Subcutaneous adipose tissue (tissue), 4 donors: ENCODE measurements around the gene CYP2S1. TPM values are rescaled to one million over a fixed set of nuclear protein-coding genes. Genes with fewer than 3 reads are reported as not detected.

Source experiments
- total RNA-seq, 4 donors: library from RNA; depleted of rRNA; stranded (reverse); fragments of >200 nt; gene quantifications; one replicate each; pipeline ENCODE4 v1.1.0, GENCODE V29; 2016
- TF ChIP-seq, protein P1 (sequence below): fragments of 450-650 bp; IDR thresholded peaks from one replicate; pipeline ENCODE4 v1.5.1; 2016; ENCODE audit warnings: low read depth, mild to moderate bottlenecking, control low read depth, antibody characterized with exemption, moderate library complexity

Gene CYP2S1, protein sequence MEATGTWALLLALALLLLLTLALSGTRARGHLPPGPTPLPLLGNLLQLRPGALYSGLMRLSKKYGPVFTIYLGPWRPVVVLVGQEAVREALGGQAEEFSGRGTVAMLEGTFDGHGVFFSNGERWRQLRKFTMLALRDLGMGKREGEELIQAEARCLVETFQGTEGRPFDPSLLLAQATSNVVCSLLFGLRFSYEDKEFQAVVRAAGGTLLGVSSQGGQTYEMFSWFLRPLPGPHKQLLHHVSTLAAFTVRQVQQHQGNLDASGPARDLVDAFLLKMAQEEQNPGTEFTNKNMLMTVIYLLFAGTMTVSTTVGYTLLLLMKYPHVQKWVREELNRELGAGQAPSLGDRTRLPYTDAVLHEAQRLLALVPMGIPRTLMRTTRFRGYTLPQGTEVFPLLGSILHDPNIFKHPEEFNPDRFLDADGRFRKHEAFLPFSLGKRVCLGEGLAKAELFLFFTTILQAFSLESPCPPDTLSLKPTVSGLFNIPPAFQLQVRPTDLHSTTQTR
- total RNA-seq: 1 to 10 TPM; 1.9 to 5.6 (median 3.3) TPM

DNA sequence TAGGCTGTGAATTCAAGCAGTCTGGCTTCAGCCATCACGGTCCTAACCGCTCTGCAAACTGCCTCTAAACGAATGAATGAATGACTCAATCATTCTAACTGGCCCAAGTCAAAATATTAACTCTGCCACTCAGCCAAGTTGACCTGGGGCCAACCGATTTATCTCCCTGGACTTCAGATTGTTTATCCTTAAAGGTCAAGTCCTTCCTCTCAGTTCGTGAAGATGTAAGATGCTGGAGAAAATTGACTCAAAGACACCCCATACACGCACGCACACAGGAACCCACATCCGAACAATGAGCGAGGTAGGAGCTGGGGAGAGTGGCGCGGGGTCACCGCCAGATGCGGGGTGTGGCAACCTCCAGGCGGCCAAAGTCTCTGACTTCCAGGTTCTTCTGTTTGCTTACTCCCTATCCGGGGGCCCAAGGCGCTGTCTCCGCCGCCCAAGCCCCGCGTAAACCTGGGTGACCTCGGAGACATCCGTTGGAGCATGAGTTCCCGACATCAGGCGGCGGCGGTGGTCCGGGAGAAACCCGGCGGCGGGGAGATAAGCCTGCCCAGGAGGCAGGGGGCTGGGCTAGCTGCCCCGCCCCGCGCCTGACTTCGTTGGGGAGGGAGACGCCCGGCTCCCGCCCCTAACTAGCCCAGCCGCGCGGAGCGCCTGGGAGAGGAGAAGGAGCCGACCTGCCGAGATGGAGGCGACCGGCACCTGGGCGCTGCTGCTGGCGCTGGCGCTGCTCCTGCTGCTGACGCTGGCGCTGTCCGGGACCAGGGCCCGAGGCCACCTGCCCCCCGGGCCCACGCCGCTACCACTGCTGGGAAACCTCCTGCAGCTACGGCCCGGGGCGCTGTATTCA is at the start of gene CYP2S1:
Gene CYP2S1, plus strand, starts transcription at position 646 of the 856 bp plus-strand sequence. Its CDS starts 46 bp downstream, at position 692.
- TF ChIP-seq, protein P1, sequence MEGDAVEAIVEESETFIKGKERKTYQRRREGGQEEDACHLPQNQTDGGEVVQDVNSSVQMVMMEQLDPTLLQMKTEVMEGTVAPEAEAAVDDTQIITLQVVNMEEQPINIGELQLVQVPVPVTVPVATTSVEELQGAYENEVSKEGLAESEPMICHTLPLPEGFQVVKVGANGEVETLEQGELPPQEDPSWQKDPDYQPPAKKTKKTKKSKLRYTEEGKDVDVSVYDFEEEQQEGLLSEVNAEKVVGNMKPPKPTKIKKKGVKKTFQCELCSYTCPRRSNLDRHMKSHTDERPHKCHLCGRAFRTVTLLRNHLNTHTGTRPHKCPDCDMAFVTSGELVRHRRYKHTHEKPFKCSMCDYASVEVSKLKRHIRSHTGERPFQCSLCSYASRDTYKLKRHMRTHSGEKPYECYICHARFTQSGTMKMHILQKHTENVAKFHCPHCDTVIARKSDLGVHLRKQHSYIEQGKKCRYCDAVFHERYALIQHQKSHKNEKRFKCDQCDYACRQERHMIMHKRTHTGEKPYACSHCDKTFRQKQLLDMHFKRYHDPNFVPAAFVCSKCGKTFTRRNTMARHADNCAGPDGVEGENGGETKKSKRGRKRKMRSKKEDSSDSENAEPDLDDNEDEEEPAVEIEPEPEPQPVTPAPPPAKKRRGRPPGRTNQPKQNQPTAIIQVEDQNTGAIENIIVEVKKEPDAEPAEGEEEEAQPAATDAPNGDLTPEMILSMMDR: no peak

DNA sequence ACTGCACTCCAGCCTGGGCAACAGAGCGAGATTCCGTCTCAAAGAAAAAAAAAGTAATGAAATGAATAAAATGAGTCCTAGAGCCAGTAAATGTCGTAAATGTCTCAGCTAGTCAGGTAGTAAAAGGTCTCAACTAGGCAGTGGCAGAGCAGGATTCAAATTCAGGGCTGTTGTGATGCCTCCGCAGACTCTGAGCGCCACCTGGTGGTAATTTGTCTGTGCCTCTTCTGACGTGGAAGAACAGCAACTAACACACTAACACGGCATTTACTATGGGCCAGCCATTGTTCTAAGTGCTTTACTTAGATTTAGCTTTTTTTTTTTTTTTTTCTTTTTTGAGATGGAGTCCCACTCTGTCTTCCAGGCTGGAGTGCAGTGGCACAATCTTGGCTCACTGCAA is 48.6 kb upstream of the CYP2S1 start:
- TF ChIP-seq, protein P1: no peak

DNA sequence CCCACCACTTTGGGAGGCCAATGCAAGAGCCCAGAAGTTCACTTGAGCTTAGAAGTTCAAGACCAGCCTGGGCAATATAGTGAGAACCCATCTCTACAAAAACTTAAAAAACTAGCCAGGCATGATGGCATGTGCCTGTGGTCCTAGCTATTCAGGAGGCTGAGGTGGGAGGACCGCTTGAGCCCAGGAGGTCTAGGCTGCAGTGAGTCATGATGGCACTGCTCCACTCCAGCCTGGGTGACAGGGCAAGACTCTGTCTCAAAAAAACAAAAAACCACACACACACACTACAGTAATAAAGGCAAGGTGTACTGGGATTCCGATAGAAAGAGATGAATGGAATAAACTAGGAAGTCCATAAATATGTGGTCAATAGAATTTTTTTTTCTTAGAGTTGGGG is 43.2 kb upstream of the CYP2S1 start:
- TF ChIP-seq, protein P1: no peak

DNA sequence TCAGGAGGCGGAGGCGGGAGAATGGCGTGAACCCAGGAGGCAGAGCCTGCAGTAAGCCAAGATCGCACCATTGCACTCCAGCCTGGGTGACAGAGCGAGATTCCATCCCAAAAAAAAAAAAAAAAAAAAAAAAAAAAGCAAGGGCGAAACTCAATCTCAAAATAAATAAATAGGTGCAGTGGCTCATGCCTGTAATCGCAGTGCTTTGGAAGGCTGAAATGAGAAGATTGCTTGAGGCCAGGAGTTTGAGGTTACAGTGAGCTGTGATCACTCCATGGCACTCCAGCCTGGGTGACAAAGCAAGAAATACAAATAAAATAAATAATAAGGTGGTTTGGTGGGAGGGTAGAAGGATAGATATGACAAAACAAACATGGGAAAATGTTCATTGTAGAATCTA is 39.0 kb upstream of the CYP2S1 start:
- TF ChIP-seq, protein P1: no peak

DNA sequence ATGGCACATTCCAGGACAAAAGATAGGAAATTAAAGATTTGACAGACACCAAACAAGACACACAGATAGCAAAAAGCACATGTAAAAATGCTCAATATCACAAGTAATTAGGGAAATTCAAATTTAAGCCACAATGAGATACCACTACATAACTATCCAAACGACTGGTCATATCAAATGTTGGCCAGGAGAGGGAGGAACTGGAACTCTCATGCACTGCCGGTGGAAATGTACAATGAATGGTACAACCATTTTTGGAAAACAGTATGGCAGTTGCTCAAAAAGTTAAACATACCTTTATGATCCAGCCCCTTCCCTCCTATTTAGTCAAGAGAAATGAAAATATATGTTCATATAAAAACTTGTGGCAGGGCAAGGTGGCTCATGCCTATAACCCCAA is 36.8 kb upstream of the CYP2S1 start:
- TF ChIP-seq, protein P1: no peak

DNA sequence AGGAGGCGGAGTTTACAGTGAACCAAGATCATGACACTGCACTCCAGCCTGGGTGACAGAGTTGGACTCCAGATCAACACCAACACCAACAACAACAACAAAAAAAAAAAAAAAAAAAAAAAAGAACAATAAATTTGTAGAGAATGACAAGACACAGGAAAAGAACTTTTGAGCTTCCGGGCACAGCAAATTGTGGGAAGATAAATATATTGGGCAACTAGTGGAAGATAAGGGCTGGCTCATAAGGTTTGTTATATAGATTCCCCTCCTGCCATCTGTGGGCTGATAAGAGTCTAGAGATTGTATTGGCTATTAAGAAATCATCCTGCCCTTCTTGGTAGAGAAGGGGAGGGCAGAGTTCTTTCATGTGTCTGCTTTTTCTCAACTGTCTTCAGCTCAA is 33.1 kb upstream of the CYP2S1 start:
- TF ChIP-seq, protein P1: no peak

DNA sequence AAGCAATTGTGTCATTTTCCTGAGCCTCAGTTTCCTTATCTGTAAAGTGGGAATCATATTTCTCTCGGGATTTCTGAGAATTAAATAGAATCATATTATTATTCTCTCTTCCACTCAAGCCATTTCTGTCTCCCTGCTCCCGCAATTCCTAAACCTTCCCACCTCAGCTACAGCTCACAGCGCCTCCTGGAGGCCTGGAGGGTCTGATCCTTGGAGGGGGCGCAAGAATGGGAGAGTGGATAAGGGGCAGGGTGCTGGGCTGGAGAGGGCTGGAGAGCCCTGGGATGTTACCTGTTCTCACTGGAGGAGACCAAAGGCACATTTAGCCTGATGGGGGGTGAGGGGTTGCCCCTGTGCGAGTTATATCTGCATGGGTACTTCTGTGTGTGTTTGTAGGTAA is 31.1 kb upstream of the CYP2S1 start:
- TF ChIP-seq, protein P1: no peak
